Gastrocnemius medialis (tissue), 4 donors: Measurements from ENCODE around the gene CD3E.

ENCODE experiments used
- CTCF ChIP-seq, 5 experiments: fragments of 450-650 bp in 3 of 5; fragments of 200-600 bp in 2 of 5; sonication (generic) in 2 of 5; IDR thresholded peaks in 4 of 5; conservative IDR thresholded peaks in 1 of 5; 1 replicate in 4 of 5; 2 replicates in 1 of 5; pipeline ENCODE4 v1.5.1; 2016 to 2019; ENCODE audit warnings: antibody characterized with exemption in 5 of 5, mild to moderate bottlenecking in 3 of 5, moderate library complexity in 3 of 5
- POLR2A ChIP-seq, 2 donors: fragments of 450-650 bp; IDR thresholded peaks; one replicate each; pipeline ENCODE4 v1.6.1; 2017; ENCODE audit warnings: antibody characterized with exemption in 2 of 2, mild to moderate bottlenecking in 2 of 2, moderate library complexity in 2 of 2

GRCh38 chr11:118304227-118304567 lies 333 bp upstream of the CD3E start:
- TF ChIP-seq CTCF (IDR thresholded peaks at IDR 0.05 in 4 of 5, conservative IDR thresholded peaks at IDR 0.05 in 1 of 5) (no peak), POLR2A (IDR thresholded peaks at IDR 0.05) (no peak)
